NOMO-1 treated with dmso at 0.1 percent for 144 hours (cell line): Measurements from ENCODE around the gene TPI1.

Source experiments
- DNase-seq: peaks from one replicate; lab custom pipeline; 2025; ENCODE audit not compliant: unreplicated experiment; lab: John Stamatoyannopoulos, UW

TPI1 gene

GRCh38 chr12:6867413-6868210 lies at the start of gene TPI1:
Gene TPI1, plus strand, starts transcription at chr12:6867531. Its CDS starts 36 bp downstream, at chr12:6867567.
- DNase-seq: peak; percentile 27

- DNase-seq: no peak
Observed at GRCh38 chr12:6817662-6818157, 49.6 kb upstream of the TPI1 start.

GRCh38 chr12:6818222-6818621 lies 49.1 kb upstream of the TPI1 start:
- no peak for DNase-seq

GRCh38 chr12:6818645-6819044 lies 48.7 kb upstream of the TPI1 start:
- no peak for DNase-seq

- no peak for DNase-seq
Observed at GRCh38 chr12:6819106-6820030, 48.0 kb upstream of the TPI1 start.

- no peak for DNase-seq
Observed at GRCh38 chr12:6820166-6820565, 47.2 kb upstream of the TPI1 start.

GRCh38 chr12:6821591-6822425 lies 45.5 kb upstream of the TPI1 start, which contains the start of gene GPR162:
Gene GPR162, plus strand, starts transcription at chr12:6821821. Its CDS starts 2,078 bp downstream, at chr12:6823899.
- DNase-seq: peak; percentile 63

GRCh38 chr12:6822426-6823135 lies 44.8 kb upstream of the TPI1 start:
- no peak for DNase-seq

GRCh38 chr12:6823182-6824084 lies 43.9 kb upstream of the TPI1 start:
- no peak for DNase-seq

GRCh38 chr12:6824085-6824775 lies 43.1 kb upstream of the TPI1 start:
- no peak for DNase-seq

GRCh38 chr12:6824901-6825381 lies 42.4 kb upstream of the TPI1 start:
- DNase-seq: no peak

GRCh38 chr12:6825398-6826124 lies 41.8 kb upstream of the TPI1 start:
- DNase-seq: peak; percentile 55

- no peak for DNase-seq
Observed at GRCh38 chr12:6826125-6826733, 41.1 kb upstream of the TPI1 start.

- DNase-seq: no peak
Observed at GRCh38 chr12:6826734-6827436, 40.4 kb upstream of the TPI1 start.

- no peak for DNase-seq
Observed at GRCh38 chr12:6827437-6827911, 39.9 kb upstream of the TPI1 start.

GRCh38 chr12:6827982-6828780 lies 39.1 kb upstream of the TPI1 start, which contains the start of gene P3H3:
Gene P3H3, plus strand, starts transcription at chr12:6828407. Its CDS starts 34 bp downstream, at chr12:6828441.
- DNase-seq: no peak
